Measurements from ENCODE around the gene SPANXN3.

The SPANXN3 gene

DNA sequence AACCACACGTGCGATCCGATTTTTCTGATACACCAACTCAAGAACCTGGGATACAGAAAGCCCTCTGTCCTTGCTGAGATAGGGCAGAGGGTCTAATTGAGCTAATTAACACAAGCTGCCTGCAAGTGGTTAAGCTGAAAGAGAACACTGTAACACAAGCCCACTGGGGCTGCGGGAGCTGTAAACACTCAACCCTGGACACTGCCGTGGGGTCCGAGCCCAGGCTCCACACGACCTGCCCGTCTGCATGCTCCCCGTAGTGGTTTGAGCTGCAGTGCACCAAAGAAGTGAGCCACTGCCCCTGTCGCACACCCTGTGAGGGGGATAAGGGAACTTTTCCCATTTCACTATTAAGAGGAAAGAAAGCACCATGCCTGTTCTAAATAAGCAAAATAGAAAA is 54.6 kb downstream of the SPANXN3 start:
- CTCF ChIA-PET: no interaction called here
- TF ChIP-seq, protein P1, sequence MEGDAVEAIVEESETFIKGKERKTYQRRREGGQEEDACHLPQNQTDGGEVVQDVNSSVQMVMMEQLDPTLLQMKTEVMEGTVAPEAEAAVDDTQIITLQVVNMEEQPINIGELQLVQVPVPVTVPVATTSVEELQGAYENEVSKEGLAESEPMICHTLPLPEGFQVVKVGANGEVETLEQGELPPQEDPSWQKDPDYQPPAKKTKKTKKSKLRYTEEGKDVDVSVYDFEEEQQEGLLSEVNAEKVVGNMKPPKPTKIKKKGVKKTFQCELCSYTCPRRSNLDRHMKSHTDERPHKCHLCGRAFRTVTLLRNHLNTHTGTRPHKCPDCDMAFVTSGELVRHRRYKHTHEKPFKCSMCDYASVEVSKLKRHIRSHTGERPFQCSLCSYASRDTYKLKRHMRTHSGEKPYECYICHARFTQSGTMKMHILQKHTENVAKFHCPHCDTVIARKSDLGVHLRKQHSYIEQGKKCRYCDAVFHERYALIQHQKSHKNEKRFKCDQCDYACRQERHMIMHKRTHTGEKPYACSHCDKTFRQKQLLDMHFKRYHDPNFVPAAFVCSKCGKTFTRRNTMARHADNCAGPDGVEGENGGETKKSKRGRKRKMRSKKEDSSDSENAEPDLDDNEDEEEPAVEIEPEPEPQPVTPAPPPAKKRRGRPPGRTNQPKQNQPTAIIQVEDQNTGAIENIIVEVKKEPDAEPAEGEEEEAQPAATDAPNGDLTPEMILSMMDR (IDR thresholded peaks at IDR 0.05; ENCODE audit: control extremely low read depth, extremely low read depth, low read depth, missing control alignments): no peak
- POLR2A ChIA-PET: no interaction called here
- no peak for DNase-seq (ENCODE audit: extremely low spot score)

DNA sequence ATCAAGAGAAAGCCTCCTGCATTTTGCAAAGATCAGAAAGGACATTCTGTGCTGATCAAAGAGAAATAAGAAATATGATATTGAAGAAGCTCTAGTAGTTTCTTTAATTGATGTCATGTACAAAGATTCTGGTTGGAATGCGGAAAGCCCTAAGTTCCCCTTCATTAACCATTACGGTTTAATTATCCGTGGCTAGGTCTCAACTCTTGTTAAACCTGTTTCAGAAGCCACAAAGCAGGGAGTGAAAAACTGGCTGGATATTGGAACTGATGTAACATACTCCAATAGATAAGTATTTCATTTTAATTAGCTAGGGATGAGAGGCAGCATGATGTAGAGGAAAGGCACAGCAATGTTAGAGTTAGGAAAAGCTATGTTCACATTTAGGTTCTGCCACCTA is 55.7 kb downstream of the SPANXN3 start:
- no peak for DNase-seq (ENCODE audit: extremely low spot score)
- ChIA-PET POLR2A (no interaction called here), CTCF (no interaction called here)
- TF ChIP-seq, protein P1 (IDR thresholded peaks at IDR 0.05; ENCODE audit: control extremely low read depth, extremely low read depth, low read depth, missing control alignments): no peak

All from GM10248 (cell line).